Sigmoid colon (tissue), 7 donors: ENCODE data around the gene ACSL4. TPM values are rescaled to one million over a fixed set of nuclear protein-coding genes. Genes with fewer than 3 reads are reported as not detected.

Experiments used
- DNase-seq: peaks from one replicate; pipeline ENCODE4 v3.0.0-alpha.2; 2019
- H3K27ac ChIP-seq, 4 donors: fragments of 200-600 bp; sonication (generic); one replicate each; pipeline ENCODE4 v1.5.1; 2016 to 2019; ENCODE audit warnings: mild to moderate bottlenecking in 1 of 4
- H3K27me3 ChIP-seq, 3 donors: fragments of 200-600 bp; sonication (generic); one replicate each; pipeline ENCODE4 v1.5.1; 2019; ENCODE audit warnings: mild to moderate bottlenecking in 1 of 3
- H3K36me3 ChIP-seq, 4 donors: fragments of 200-600 bp; sonication (generic); one replicate each; pipeline ENCODE4 v1.5.1; 2016 to 2019
- H3K4me1 ChIP-seq, 4 donors: fragments of 200-600 bp; sonication (generic); one replicate each; pipeline ENCODE4 v1.5.1; 2017 to 2019
- H3K4me3 ChIP-seq, 4 donors: fragments of 200-600 bp; sonication (generic); one replicate each; pipeline ENCODE4 v1.5.1; 2017 to 2019; ENCODE audit warnings: mild to moderate bottlenecking in 2 of 4, moderate library complexity in 1 of 4
- H3K9me3 ChIP-seq, 4 donors: fragments of 200-600 bp in 3 of 4; sonication (generic) in 3 of 4; one replicate each; pipeline versions ENCODE4 v1.5.1 to v1.6.1; 2013 to 2019
- EP300 ChIP-seq, 4 donors: sonication (generic); formaldehyde crosslinking; IDR thresholded peaks; one replicate each; pipeline ENCODE4 v1.6.1; 2017; ENCODE audit warnings: antibody characterized with exemption in 4 of 4
- POLR2A ChIP-seq, 2 donors: fragments of 450-650 bp; IDR thresholded peaks; one replicate each; pipeline ENCODE4 v1.6.1; 2016; ENCODE audit warnings: antibody characterized with exemption in 2 of 2, mild to moderate bottlenecking in 2 of 2, moderate library complexity in 2 of 2
- POLR2AphosphoS5 ChIP-seq, 4 donors: sonication (generic); formaldehyde crosslinking; IDR thresholded peaks; one replicate each; pipeline ENCODE4 v1.6.1; 2017; ENCODE audit warnings: antibody characterized with exemption in 4 of 4
- WGBS, 2 donors: extraction: QIAGEN DNeasy Blood & Tissue Kit; methylation state at CpG; one replicate each; pipeline ENCODE4 v1.1.7; 2013; 5-methylcytosine and 5-hydroxymethylcytosine counted together
- intact Hi-C: fragments of 100-400 bp; cut with DNase I; formaldehyde crosslinking; loops from one replicate; pipeline ENCODE4 v1.15.1; 2023
- polyA plus RNA-seq, 3 donors: library from polyadenylated mRNA; stranded (reverse); fragments of 200-250 nt; gene quantifications; one replicate each; pipeline ENCODE4 v1.2.3, GENCODE V29; 2013
- total RNA-seq, 4 donors: library from RNA; depleted of rRNA; stranded (reverse); fragments of >200 nt; gene quantifications; one replicate each; pipeline ENCODE4 v1.1.0, GENCODE V29; 2016
- TF ChIP-seq, protein P1 (sequence below), 4 experiments: fragments of 450-650 bp in 3 of 4; fragments of 200-600 bp in 1 of 4; IDR thresholded peaks; one replicate each; pipeline ENCODE4 v1.5.1; 2016 to 2019; ENCODE audit warnings: antibody characterized with exemption in 4 of 4, mild to moderate bottlenecking in 3 of 4, moderate library complexity in 2 of 4
- donor health status: healthy with polysubstance abuse.
- donor health status: Bipolar disorder and iron deficiency.
- donor health status: healthy.

The ACSL4 gene
- total and polyA plus RNA-seq, 7 donors, result 6.9 to 45.3 (median 31.3) TPM

DNA sequence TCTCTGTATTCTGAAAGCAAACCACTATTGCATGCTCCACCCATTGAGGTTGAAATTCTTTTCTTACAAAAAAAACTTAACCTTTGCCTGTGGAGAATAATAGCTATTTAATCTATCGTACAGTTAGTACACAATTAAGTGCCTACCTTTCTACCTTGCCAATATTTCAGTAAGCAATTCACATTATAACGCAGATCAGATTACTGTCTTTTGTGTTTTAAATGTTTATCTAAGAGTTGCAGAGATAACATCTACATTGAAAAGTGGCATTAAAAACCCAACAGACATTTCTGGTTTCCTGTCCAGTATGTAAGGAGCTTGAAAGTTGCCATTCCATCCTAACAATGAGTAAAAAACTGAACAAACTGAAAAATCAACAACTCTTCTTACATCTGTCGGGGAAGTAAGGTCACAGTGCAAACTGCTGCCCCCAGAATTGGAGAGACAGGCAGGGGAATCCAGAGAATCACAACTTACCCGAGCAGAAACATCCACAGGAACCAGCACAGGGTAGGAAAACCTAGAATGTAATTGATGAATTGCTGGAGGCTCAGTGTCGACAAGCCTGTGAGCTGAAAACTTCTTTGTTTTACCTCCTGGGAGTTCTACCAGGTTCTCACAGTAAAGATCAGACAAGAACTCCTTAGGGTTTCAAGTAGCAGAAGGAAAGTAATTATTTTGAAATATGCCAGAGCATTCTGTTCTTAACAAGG lies 27.3 kb upstream of the ACSL4 start:
- DNase-seq, result no peak
- 37 to 60% methylated on average over 5 of the region's 5 CpGs for WGBS, 2 donors
- no peaks in the 10 kb centered on the region for H3K9me3 ChIP-seq
- H3K36me3 ChIP-seq, result no peaks in the 10 kb centered on the region
- no peak overlapping the region for H3K4me3 ChIP-seq
- no peak for TF ChIP-seq POLR2A (IDR thresholded peaks at IDR 0.05)
- TF ChIP-seq, protein P1, sequence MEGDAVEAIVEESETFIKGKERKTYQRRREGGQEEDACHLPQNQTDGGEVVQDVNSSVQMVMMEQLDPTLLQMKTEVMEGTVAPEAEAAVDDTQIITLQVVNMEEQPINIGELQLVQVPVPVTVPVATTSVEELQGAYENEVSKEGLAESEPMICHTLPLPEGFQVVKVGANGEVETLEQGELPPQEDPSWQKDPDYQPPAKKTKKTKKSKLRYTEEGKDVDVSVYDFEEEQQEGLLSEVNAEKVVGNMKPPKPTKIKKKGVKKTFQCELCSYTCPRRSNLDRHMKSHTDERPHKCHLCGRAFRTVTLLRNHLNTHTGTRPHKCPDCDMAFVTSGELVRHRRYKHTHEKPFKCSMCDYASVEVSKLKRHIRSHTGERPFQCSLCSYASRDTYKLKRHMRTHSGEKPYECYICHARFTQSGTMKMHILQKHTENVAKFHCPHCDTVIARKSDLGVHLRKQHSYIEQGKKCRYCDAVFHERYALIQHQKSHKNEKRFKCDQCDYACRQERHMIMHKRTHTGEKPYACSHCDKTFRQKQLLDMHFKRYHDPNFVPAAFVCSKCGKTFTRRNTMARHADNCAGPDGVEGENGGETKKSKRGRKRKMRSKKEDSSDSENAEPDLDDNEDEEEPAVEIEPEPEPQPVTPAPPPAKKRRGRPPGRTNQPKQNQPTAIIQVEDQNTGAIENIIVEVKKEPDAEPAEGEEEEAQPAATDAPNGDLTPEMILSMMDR (IDR thresholded peaks at IDR 0.05), result no peak
- TF ChIP-seq POLR2AphosphoS5 (IDR thresholded peaks at IDR 0.05), result no peak
- TF ChIP-seq EP300 (IDR thresholded peaks at IDR 0.05), result no peak
- intact Hi-C loops, result no loop called here
- H3K27me3 ChIP-seq, result no peaks in the 10 kb centered on the region
- no peaks in the 10 kb centered on the region for H3K4me1 ChIP-seq
- no peak overlapping the region for H3K27ac ChIP-seq

DNA sequence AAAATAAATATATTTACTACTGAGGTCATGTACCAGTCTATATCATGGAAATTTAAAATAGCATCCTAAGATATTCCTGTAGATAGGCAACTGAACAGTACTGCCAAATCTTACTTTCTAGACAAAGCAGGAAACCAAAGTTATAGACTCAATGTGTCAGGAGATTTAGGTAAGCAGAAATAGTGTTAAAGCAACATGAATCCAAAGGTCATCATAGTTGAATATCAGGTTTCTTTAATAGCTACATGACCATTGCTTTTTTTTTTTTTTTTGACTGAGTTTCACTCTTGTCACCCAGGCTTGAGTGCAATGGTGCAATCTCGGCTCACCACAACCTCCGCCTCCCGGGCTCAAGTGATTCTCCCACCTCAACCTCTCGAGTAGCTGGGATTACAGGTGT lies 20.2 kb upstream of the ACSL4 start:
- Histone ChIP-seq H3K27me3 (no peaks in the 10 kb centered on the region), H3K4me3 (no peak overlapping the region), H3K36me3 (no peaks in the 10 kb centered on the region), H3K27ac (no peak overlapping the region), H3K4me1 (no peaks in the 10 kb centered on the region), H3K9me3 (no peaks in the 10 kb centered on the region)
- no peak for DNase-seq
- WGBS, 2 donors, result 58 to 89% methylated on average over 4 of the region's 4 CpGs
- intact Hi-C loops, result no loop called here
- TF ChIP-seq EP300 (IDR thresholded peaks at IDR 0.05), result no peak
- TF ChIP-seq POLR2A (IDR thresholded peaks at IDR 0.05), result no peak
- TF ChIP-seq, protein P1 (IDR thresholded peaks at IDR 0.05), result no peak
- TF ChIP-seq POLR2AphosphoS5 (IDR thresholded peaks at IDR 0.05), result no peak

DNA sequence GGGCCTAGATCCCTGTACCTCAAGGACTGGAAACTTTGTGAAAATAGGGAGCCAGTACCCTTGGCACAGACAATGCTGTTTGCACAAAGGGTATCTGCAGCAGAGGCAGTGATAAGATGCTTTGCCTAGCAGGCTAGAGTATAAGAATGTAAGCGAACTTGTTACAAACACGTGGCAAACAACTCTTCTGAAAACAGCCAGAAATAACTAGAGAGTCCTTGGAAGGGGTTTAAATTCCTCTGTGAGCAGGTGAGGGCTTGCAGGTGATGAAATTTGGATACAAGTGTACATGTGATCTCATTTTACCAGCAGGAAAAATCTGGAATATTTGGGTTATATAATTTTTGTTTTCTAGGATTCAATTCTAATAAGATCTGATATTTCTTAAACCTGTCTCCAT lies 18.6 kb upstream of the ACSL4 start:
- DNase-seq, result no peak
- intact Hi-C loops, result no loop called here
- H3K36me3 ChIP-seq, result no peaks in the 10 kb centered on the region
- no peak overlapping the region for H3K4me3 ChIP-seq
- 85 to 91% methylated on average over 2 of the region's 2 CpGs for WGBS, 2 donors
- H3K27me3 ChIP-seq, result no peaks in the 10 kb centered on the region
- H3K27ac ChIP-seq, result no peak overlapping the region
- no peaks in the 10 kb centered on the region for H3K4me1 ChIP-seq
- H3K9me3 ChIP-seq, result no peaks in the 10 kb centered on the region
- TF ChIP-seq POLR2A (IDR thresholded peaks at IDR 0.05) (no peak), EP300 (IDR thresholded peaks at IDR 0.05) (no peak), POLR2AphosphoS5 (IDR thresholded peaks at IDR 0.05) (no peak)
- TF ChIP-seq, protein P1 (IDR thresholded peaks at IDR 0.05), result no peak

DNA sequence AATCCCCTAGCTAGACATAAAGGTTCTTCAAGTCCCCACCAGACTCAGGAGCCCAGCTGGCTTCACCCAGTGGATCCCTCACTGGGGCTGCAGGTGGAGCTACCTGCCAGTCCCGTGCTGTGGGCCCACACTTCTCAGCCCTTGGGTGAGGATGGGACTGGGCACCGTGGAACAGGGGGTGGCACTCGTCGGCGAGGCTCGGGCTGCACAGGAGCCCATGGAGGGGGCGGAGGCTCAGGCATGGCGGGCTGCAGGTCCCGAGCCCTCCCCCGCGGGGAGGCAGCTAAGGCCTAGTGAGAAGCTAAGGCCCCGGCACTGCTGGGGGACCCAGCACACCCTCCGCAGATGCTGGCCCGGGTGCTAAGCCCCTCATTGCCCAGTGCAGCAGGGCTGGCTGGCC lies 16.1 kb upstream of the ACSL4 start:
- 95 to 97% methylated on average over 14 of the region's 14 CpGs for WGBS, 2 donors
- no peak for TF ChIP-seq EP300 (IDR thresholded peaks at IDR 0.05)
- TF ChIP-seq, protein P1 (IDR thresholded peaks at IDR 0.05), result no peak
- no peak for TF ChIP-seq POLR2AphosphoS5 (IDR thresholded peaks at IDR 0.05)
- H3K27me3 ChIP-seq, result no peaks in the 10 kb centered on the region
- intact Hi-C loops, result no loop called here
- H3K27ac ChIP-seq, result no peak overlapping the region
- H3K36me3 ChIP-seq, result no peaks in the 10 kb centered on the region
- H3K9me3 ChIP-seq, result no peaks in the 10 kb centered on the region
- no peaks in the 10 kb centered on the region for H3K4me1 ChIP-seq
- no peak for DNase-seq
- H3K4me3 ChIP-seq, result no peak overlapping the region

DNA sequence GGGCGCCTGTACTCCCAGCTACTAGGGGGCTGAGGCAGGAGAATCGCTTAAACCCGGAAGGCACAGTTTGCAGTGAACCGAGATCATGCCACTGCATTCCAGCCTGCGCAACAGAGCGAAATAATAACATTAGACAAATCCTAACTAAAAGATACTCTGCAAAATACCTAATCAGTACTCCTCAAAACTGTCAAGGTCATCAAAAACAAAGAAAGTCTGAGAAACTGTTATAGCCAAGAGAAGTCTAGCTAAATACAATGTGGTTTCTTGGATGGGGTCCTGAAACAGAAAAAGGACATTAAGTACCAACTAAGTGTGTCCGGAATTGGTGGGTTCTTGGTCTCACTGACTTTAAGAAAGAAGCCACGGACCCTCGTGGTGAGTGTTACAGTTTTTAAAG lies 14.6 kb upstream of the ACSL4 start:
- DNase-seq, result no peak
- Histone ChIP-seq H3K4me3 (no peak overlapping the region), H3K27ac (no peak overlapping the region), H3K36me3 (no peaks in the 10 kb centered on the region), H3K4me1 (no peaks in the 10 kb centered on the region), H3K27me3 (no peaks in the 10 kb centered on the region), H3K9me3 (no peaks in the 10 kb centered on the region)
- intact Hi-C loops, result no loop called here
- no peak for TF ChIP-seq POLR2A (IDR thresholded peaks at IDR 0.05)
- TF ChIP-seq, protein P1 (IDR thresholded peaks at IDR 0.05), result no peak
- no peak for TF ChIP-seq EP300 (IDR thresholded peaks at IDR 0.05)
- TF ChIP-seq POLR2AphosphoS5 (IDR thresholded peaks at IDR 0.05), result no peak
- 97 to 98% methylated on average over 9 of the region's 9 CpGs for WGBS, 2 donors
